Measurements from ENCODE around the gene ALOX5.

ALOX5 gene

DNA sequence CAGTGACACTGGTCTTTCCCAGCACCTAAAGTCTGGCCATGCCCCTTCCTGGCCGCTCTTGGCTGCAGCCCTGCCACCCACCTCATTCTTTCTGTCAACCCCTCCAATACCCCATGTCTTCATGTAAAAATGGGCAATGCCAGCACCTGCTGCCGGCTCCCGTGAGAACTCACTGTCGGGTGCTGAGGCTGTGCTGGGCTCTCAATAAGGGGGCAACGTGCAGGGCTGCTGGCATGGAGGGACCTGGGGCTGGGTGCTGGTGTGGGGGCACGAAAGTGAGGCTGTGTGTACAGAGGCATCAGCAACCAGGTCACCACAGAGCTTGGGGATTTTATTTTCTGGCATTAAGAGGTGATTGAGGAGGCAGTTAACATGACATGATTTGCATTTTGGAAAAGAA lies 65.3 kb downstream of the ALOX5 start:
- Histone ChIP-seq H3K4me3 (ENCODE audit: low read length, poor library complexity, severe bottlenecking) (no peak overlapping the region), H3F3A (ENCODE audit: low read depth) (no peaks in the 10 kb centered on the region), H3K36me3 (ENCODE audit: insufficient read depth, low read length) (no peaks in the 10 kb centered on the region), H3K79me2 (ENCODE audit: insufficient read depth, low read length) (no peaks in the 10 kb centered on the region), H3K9ac (ENCODE audit: low read depth, low read length, poor library complexity, severe bottlenecking) (no peak overlapping the region), H3K4me1 (ENCODE audit: insufficient read depth, low read length, poor library complexity, severe bottlenecking) (no peaks in the 10 kb centered on the region), H2AFZ (ENCODE audit: low read length) (no peak overlapping the region), H3K9me3 (ENCODE audit: insufficient read depth, low read depth, low read length) (no peaks in the 10 kb centered on the region), H4K20me1 (ENCODE audit: insufficient read depth, low read length, poor library complexity, severe bottlenecking) (no peaks in the 10 kb centered on the region), H3K9me2 (replicated peaks; ENCODE audit: low read depth, low read length) (no peaks in the 10 kb centered on the region), H3K27me3 (ENCODE audit: insufficient read depth, low read length, poor library complexity, severe bottlenecking) (no peaks in the 10 kb centered on the region), H3K4me2 (ENCODE audit: low read depth, low read length, poor library complexity, severe bottlenecking) (no peak overlapping the region)
- TF ChIP-seq, protein P1, sequence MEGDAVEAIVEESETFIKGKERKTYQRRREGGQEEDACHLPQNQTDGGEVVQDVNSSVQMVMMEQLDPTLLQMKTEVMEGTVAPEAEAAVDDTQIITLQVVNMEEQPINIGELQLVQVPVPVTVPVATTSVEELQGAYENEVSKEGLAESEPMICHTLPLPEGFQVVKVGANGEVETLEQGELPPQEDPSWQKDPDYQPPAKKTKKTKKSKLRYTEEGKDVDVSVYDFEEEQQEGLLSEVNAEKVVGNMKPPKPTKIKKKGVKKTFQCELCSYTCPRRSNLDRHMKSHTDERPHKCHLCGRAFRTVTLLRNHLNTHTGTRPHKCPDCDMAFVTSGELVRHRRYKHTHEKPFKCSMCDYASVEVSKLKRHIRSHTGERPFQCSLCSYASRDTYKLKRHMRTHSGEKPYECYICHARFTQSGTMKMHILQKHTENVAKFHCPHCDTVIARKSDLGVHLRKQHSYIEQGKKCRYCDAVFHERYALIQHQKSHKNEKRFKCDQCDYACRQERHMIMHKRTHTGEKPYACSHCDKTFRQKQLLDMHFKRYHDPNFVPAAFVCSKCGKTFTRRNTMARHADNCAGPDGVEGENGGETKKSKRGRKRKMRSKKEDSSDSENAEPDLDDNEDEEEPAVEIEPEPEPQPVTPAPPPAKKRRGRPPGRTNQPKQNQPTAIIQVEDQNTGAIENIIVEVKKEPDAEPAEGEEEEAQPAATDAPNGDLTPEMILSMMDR (conservative IDR thresholded peaks at IDR 0.05; ENCODE audit: low read length), result no peak
- no peak for TF ChIP-seq EZH2phosphoT487 (IDR thresholded peaks at IDR 0.05; ENCODE audit: borderline replicate concordance)

DNA sequence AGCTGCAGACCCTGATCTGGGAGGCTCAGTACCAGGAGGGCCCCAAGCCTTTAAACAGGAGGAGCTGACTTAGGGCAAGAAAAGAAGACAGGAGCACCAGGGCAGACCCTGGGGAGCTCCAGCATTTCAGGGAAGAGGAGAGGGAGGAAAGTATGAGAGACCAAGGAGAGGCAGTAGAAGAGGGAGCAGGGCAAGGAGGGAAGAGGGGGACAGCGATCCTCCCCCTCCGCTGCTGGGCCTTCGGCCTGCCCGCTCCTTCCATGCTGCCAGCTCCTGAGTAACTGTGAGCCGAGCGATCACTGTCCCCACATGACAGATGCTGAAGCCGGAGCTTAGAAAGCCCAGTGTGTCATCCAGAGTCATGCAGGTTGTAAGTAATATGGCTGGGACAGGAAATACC lies 65.9 kb downstream of the ALOX5 start:
- Histone ChIP-seq H4K20me1 (ENCODE audit: insufficient read depth, low read length, poor library complexity, severe bottlenecking) (no peaks in the 10 kb centered on the region), H3K9ac (ENCODE audit: low read depth, low read length, poor library complexity, severe bottlenecking) (no peak overlapping the region), H2AFZ (ENCODE audit: low read length) (no peak overlapping the region), H3K79me2 (ENCODE audit: insufficient read depth, low read length) (no peaks in the 10 kb centered on the region), H3K4me1 (ENCODE audit: insufficient read depth, low read length, poor library complexity, severe bottlenecking) (no peaks in the 10 kb centered on the region), H3K36me3 (ENCODE audit: insufficient read depth, low read length) (no peaks in the 10 kb centered on the region), H3K9me3 (ENCODE audit: insufficient read depth, low read depth, low read length) (no peaks in the 10 kb centered on the region), H3K9me2 (replicated peaks; ENCODE audit: low read depth, low read length) (no peaks in the 10 kb centered on the region), H3K4me2 (ENCODE audit: low read depth, low read length, poor library complexity, severe bottlenecking) (no peak overlapping the region), H3K4me3 (ENCODE audit: low read length, poor library complexity, severe bottlenecking) (no peak overlapping the region), H3K27me3 (ENCODE audit: insufficient read depth, low read length, poor library complexity, severe bottlenecking) (no peaks in the 10 kb centered on the region), H3F3A (ENCODE audit: low read depth) (no peaks in the 10 kb centered on the region)
- no peak for TF ChIP-seq EZH2phosphoT487 (IDR thresholded peaks at IDR 0.05; ENCODE audit: borderline replicate concordance)
- TF ChIP-seq, protein P1 (conservative IDR thresholded peaks at IDR 0.05; ENCODE audit: low read length), result no peak

DNA sequence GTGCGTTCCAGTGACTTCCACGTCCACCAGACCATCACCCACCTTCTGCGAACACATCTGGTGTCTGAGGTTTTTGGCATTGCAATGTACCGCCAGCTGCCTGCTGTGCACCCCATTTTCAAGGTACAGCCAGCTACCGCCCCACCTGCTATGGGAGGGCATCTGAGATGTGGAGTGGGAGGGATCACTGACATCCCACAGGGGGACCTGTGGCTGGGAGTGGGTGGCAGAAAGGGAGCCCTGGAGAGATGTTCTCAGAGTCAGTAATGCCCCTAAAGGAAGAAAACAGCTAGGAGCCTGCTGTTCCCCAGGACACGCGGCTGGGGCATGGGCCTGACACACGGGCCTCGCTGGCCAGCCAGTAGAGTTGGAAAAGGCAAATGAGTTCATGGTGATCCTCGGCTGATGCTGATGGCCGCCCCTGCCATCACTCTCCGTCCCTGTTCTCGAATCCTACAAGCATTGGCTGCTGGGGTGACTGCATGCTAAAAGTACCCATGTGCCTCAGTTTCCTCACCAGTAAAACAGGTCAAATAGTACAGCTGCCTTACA lies 66.6 kb downstream of the ALOX5 start:
- H2AFZ ChIP-seq (ENCODE audit: low read length), result no peak overlapping the region
- no peaks in the 10 kb centered on the region for H3K9me2 ChIP-seq (replicated peaks; ENCODE audit: low read depth, low read length)
- H3K4me1 ChIP-seq (ENCODE audit: insufficient read depth, low read length, poor library complexity, severe bottlenecking), result no peaks in the 10 kb centered on the region
- no peak overlapping the region for H3K4me2 ChIP-seq (ENCODE audit: low read depth, low read length, poor library complexity, severe bottlenecking)
- no peaks in the 10 kb centered on the region for H3K36me3 ChIP-seq (ENCODE audit: insufficient read depth, low read length)
- no peaks in the 10 kb centered on the region for H3K9me3 ChIP-seq (ENCODE audit: insufficient read depth, low read depth, low read length)
- no peaks in the 10 kb centered on the region for H4K20me1 ChIP-seq (ENCODE audit: insufficient read depth, low read length, poor library complexity, severe bottlenecking)
- H3K9ac ChIP-seq (ENCODE audit: low read depth, low read length, poor library complexity, severe bottlenecking), result no peak overlapping the region
- H3K27me3 ChIP-seq (ENCODE audit: insufficient read depth, low read length, poor library complexity, severe bottlenecking), result no peaks in the 10 kb centered on the region
- TF ChIP-seq EZH2phosphoT487 (IDR thresholded peaks at IDR 0.05; ENCODE audit: borderline replicate concordance), result no peak
- TF ChIP-seq, protein P1 (conservative IDR thresholded peaks at IDR 0.05; ENCODE audit: low read length), result no peak
- H3F3A ChIP-seq (ENCODE audit: low read depth), result no peaks in the 10 kb centered on the region
- H3K4me3 ChIP-seq (ENCODE audit: low read length, poor library complexity, severe bottlenecking), result no peak overlapping the region
- H3K79me2 ChIP-seq (ENCODE audit: insufficient read depth, low read length), result no peaks in the 10 kb centered on the region
